A673 (cell line): ENCODE results near the gene MC4R. TPM values are rescaled to one million over a fixed set of nuclear protein-coding genes. Genes with fewer than 3 reads are reported as not detected.

Experiments
- BruUV-seq: library from RNA; stranded (reverse); fragments of 400-500 nt; replicated peaks from 2 replicates; lab custom pipeline; 2021; lab: Mats Ljungman, UMichigan
- CTCF ChIA-PET: fragments of 300-600 bp; sonication (Branson Sonifier 250); formaldehyde crosslinking; loops from one replicate; lab custom pipeline; 2022; ENCODE audit warnings: antibody characterized with exemption; lab: Charles Lee
- POLR2A ChIA-PET: fragments of 300-600 bp; sonication (Branson Sonifier 250); formaldehyde crosslinking; loops from one replicate; lab custom pipeline; 2022; ENCODE audit warnings: antibody characterized with exemption; ENCODE audit not compliant: low non-redundant PET; lab: Charles Lee
- DNase-seq: peaks from one replicate; pipeline ENCODE4 v3.0.0-alpha.2; 2015; ENCODE audit warnings: low spot score
- H3K27ac ChIP-seq: fragments of 200-600 bp; sonication (generic); 2 replicates; pipeline ENCODE4 v1.5.1; 2016; ENCODE audit warnings: mixed run types, low read depth, mild to moderate bottlenecking, mixed read lengths, antibody characterized with exemption, low read length; ENCODE audit not compliant: poor library complexity, severe bottlenecking
- H3K27me3 ChIP-seq: fragments of 200-600 bp; sonication (generic); replicated peaks from 2 replicates; pipeline ENCODE4 v1.6.1; 2017; ENCODE audit warnings: mixed run types, low read depth, mild to moderate bottlenecking, mixed read lengths, antibody characterized with exemption, low read length; ENCODE audit not compliant: insufficient read depth, poor library complexity
- H3K36me3 ChIP-seq: fragments of 200-600 bp; sonication (generic); 2 replicates; pipeline ENCODE4 v1.6.1; 2016; ENCODE audit warnings: mixed run types, mild to moderate bottlenecking, mixed read lengths, antibody characterized with exemption, low read length; ENCODE audit not compliant: insufficient read depth, poor library complexity, severe bottlenecking
- H3K4me1 ChIP-seq: fragments of 200-600 bp; sonication (generic); 2 replicates; pipeline ENCODE4 v1.6.1; 2017; ENCODE audit warnings: mixed run types, mild to moderate bottlenecking, mixed read lengths, antibody characterized with exemption, low read length; ENCODE audit not compliant: insufficient read depth, poor library complexity, severe bottlenecking
- H3K4me3 ChIP-seq: fragments of 200-600 bp; sonication (generic); 2 replicates; pipeline ENCODE4 v1.5.1; 2016; ENCODE audit warnings: low read depth, mixed run types, mild to moderate bottlenecking, mixed read lengths, low read length; ENCODE audit not compliant: poor library complexity, severe bottlenecking
- H3K9me3 ChIP-seq: fragments of 200-600 bp; sonication (generic); 2 replicates; pipeline ENCODE4 v1.6.1; 2016; ENCODE audit warnings: mixed run types, low read depth, mild to moderate bottlenecking, mixed read lengths, antibody characterized with exemption, low read length; ENCODE audit not compliant: poor library complexity, severe bottlenecking
- EZH2 ChIP-seq: fragments of 200-600 bp; sonication (generic); IDR thresholded peaks from 2 replicates; pipeline ENCODE4 v1.6.1; 2017; ENCODE audit warnings: borderline replicate concordance, low read depth, mild to moderate bottlenecking, mixed read lengths, antibody characterized with exemption, low read length; ENCODE audit not compliant: poor library complexity, severe bottlenecking
- intact Hi-C: fragments of 100-400 bp; cut with micrococcal nuclease; formaldehyde crosslinking; loops from one replicate; pipeline ENCODE4 v1.10.0; 2022; ENCODE audit not compliant: unreplicated experiment
- total RNA-seq: library from RNA; stranded (reverse); gene quantifications from 2 replicates; pipeline ENCODE4 v1.2.3, GENCODE V29; 2021

MC4R gene
- total RNA-seq, 1 experiment from 2014 or later, result not detected

DNA sequence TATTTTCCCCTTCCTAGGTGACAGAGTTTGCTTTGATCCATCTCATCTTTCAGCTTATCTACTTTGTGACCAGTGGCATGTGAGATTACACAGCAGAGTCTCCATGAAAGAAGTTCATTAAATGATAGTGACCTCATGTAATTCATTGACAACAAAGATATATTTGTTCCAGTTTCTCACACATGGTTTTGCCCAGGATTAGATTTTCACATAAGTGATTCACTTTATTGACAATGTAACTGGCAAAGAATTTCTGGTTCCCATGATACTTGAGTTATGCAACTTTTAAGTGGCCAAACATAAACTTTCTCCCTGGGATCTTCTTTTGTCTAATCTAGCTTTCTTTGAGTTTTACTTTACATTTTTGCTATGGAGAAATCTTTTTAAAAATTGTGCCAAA lies 50.0 kb downstream of the MC4R start:
- Histone ChIP-seq H3K4me3 (no peak overlapping the region), H3K9me3 (no peaks in the 10 kb centered on the region), H3K27me3 (no peaks in the 10 kb centered on the region), H3K36me3 (no peaks in the 10 kb centered on the region), H3K4me1 (no peaks in the 10 kb centered on the region), H3K27ac (no peak overlapping the region)
- POLR2A ChIA-PET, result no interaction called here
- DNase-seq, result no peak
- no peak for TF ChIP-seq EZH2
- CTCF ChIA-PET, result no interaction called here
- intact Hi-C loops, result no loop called here
- no TSS peak for BruUV-seq
